ENCODE data around the gene GRN.

- TF ChIP-seq POLR2AphosphoS5 (IDR thresholded peaks at IDR 0.05; ENCODE audit: borderline replicate concordance, low read depth, low read length): no peak
- TF ChIP-seq EZH2 (IDR thresholded peaks at IDR 0.05): no peak
These were observed 51.8 kb downstream of the GRN start for GRCh38 chr17:44396946-44397345.

Measured in SK-N-MC (cell line).